Measurements from ENCODE around the gene SPRY2. TPM values are rescaled to one million over a fixed set of nuclear protein-coding genes. Genes with fewer than 3 reads are reported as not detected.

The SPRY2 gene
- total and polyA plus RNA-seq, 2 experiments from 2014 or later = 48.2 to 69.4 TPM

- H2AFZ ChIP-seq = no peak overlapping the region
- TF ChIP-seq CTCF (IDR thresholded peaks at IDR 0.05; ENCODE audit: poor library complexity) = no peak
- TF ChIP-seq EZH2 (IDR thresholded peaks at IDR 0.05; ENCODE audit: borderline replicate concordance) = no peak
- TF ChIP-seq EZH2phosphoT487 (IDR thresholded peaks at IDR 0.05; ENCODE audit: low read depth, severe bottlenecking, unreplicated experiment) = no peak
- H3K4me2 ChIP-seq = no peak overlapping the region
- H3K27ac ChIP-seq = no peak overlapping the region
- no peaks in the 10 kb centered on the region for H3K27me3 ChIP-seq
- no peaks in the 10 kb centered on the region for H3K36me3 ChIP-seq (replicated peaks; ENCODE audit: insufficient read depth, low read depth)
- H4K20me1 ChIP-seq (ENCODE audit: insufficient read depth, poor library complexity, severe bottlenecking) = no peaks in the 10 kb centered on the region
- no peak for DNase-seq (ENCODE audit: low spot score)
- 89% methylated on average over 7 of the region's 7 CpGs for WGBS (ENCODE audit: low lambda C conversion rate, missing lambda C conversion rate)
- H3K4me3 ChIP-seq = no peak overlapping the region
- no peaks in the 10 kb centered on the region for H3K9me2 ChIP-seq (replicated peaks; ENCODE audit: insufficient read depth)
- peaks cover 12% of the 10 kb centered on the region for H3K4me1 ChIP-seq (ENCODE audit: insufficient read depth)
- no peaks in the 10 kb centered on the region for H3K79me2 ChIP-seq
- no peaks in the 10 kb centered on the region for H3K9me3 ChIP-seq (ENCODE audit: low read depth)
Measured at GRCh38 chr13:80388506-80388905, 47.6 kb upstream of the SPRY2 start.

- Histone ChIP-seq H3K36me3 (replicated peaks; ENCODE audit: insufficient read depth, low read depth) (no peaks in the 10 kb centered on the region), H3K79me2 (no peaks in the 10 kb centered on the region), H3K4me2 (no peak overlapping the region), H2AFZ (no peak overlapping the region), H3K27me3 (no peaks in the 10 kb centered on the region), H3K27ac (no peak overlapping the region), H3K9me3 (ENCODE audit: low read depth) (no peaks in the 10 kb centered on the region), H3K4me3 (no peak overlapping the region), H3K4me1 (ENCODE audit: insufficient read depth) (peaks cover 12% of the 10 kb centered on the region), H4K20me1 (ENCODE audit: insufficient read depth, poor library complexity, severe bottlenecking) (no peaks in the 10 kb centered on the region), H3K9me2 (replicated peaks; ENCODE audit: insufficient read depth) (no peaks in the 10 kb centered on the region)
- DNase-seq (ENCODE audit: low spot score) = no peak
- no peak for TF ChIP-seq EZH2 (IDR thresholded peaks at IDR 0.05; ENCODE audit: borderline replicate concordance)
- no peak for TF ChIP-seq EZH2phosphoT487 (IDR thresholded peaks at IDR 0.05; ENCODE audit: low read depth, severe bottlenecking, unreplicated experiment)
- TF ChIP-seq CTCF (IDR thresholded peaks at IDR 0.05; ENCODE audit: poor library complexity) = no peak
Measured at GRCh38 chr13:80386592-80386991, 45.7 kb upstream of the SPRY2 start.

DNA sequence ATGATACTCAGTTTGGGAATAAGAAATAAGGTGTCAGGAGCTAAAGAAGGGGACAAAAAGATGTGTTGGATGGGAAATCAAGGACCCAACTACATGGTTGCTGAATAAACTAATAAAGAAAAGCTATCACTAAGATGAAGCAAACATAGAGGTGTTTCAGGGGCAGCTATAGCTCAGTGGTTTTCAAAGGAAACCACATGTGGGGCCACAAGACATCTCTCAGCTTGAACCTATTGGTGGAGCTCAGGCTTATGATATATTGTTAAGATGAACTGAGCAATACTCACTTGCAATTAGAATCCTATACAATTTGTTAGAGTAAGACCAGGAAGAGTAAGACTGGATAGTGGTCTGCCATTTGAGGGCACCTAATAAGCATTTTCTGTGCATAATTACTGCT, 45.1 kb upstream of the SPRY2 start:
- Histone ChIP-seq H3K4me1 (ENCODE audit: insufficient read depth) (peaks cover 12% of the 10 kb centered on the region), H3K4me3 (no peak overlapping the region), H3K9me3 (ENCODE audit: low read depth) (no peaks in the 10 kb centered on the region), H2AFZ (no peak overlapping the region), H3K27me3 (no peaks in the 10 kb centered on the region), H3K4me2 (no peak overlapping the region), H3K79me2 (no peaks in the 10 kb centered on the region), H3K36me3 (replicated peaks; ENCODE audit: insufficient read depth, low read depth) (no peaks in the 10 kb centered on the region), H3K27ac (no peak overlapping the region), H3K9me2 (replicated peaks; ENCODE audit: insufficient read depth) (no peaks in the 10 kb centered on the region), H4K20me1 (ENCODE audit: insufficient read depth, poor library complexity, severe bottlenecking) (no peaks in the 10 kb centered on the region)
- no peak for TF ChIP-seq CTCF (IDR thresholded peaks at IDR 0.05; ENCODE audit: poor library complexity)
- no peak for TF ChIP-seq EZH2phosphoT487 (IDR thresholded peaks at IDR 0.05; ENCODE audit: low read depth, severe bottlenecking, unreplicated experiment)
- TF ChIP-seq EZH2 (IDR thresholded peaks at IDR 0.05; ENCODE audit: borderline replicate concordance) = no peak
- DNase-seq (ENCODE audit: low spot score) = no peak

DNA sequence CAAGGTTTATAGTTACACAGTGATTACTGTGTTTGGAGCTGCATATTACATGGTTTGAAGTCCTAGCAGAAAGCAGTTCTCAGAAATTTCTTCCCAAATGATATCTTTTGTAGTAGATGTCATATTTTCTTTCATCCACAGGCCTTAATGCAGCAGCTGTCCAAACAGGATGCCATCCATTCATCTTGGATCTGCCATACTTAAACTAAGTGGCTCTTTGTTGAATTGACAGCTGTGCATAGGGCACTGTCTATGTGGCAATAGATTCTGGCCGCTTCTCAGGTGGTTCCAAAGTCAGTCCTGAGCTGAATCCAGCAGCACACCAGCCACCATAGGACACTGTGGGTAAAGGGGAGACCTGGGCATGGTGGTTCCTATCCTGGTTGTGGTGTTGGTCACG, 41.6 kb upstream of the SPRY2 start:
- Histone ChIP-seq H3K9me3 (ENCODE audit: low read depth) (no peaks in the 10 kb centered on the region), H3K27ac (no peak overlapping the region), H2AFZ (no peak overlapping the region), H3K4me1 (ENCODE audit: insufficient read depth) (peaks cover 12% of the 10 kb centered on the region), H3K79me2 (no peaks in the 10 kb centered on the region), H3K4me2 (no peak overlapping the region), H3K27me3 (no peaks in the 10 kb centered on the region), H3K9me2 (replicated peaks; ENCODE audit: insufficient read depth) (no peaks in the 10 kb centered on the region), H3K4me3 (no peak overlapping the region), H4K20me1 (ENCODE audit: insufficient read depth, poor library complexity, severe bottlenecking) (no peaks in the 10 kb centered on the region), H3K36me3 (replicated peaks; ENCODE audit: insufficient read depth, low read depth) (no peaks in the 10 kb centered on the region)
- DNase-seq (ENCODE audit: low spot score) = no peak
- TF ChIP-seq EZH2 (IDR thresholded peaks at IDR 0.05; ENCODE audit: borderline replicate concordance) (no peak), CTCF (IDR thresholded peaks at IDR 0.05; ENCODE audit: poor library complexity) (no peak), EZH2phosphoT487 (IDR thresholded peaks at IDR 0.05; ENCODE audit: low read depth, severe bottlenecking, unreplicated experiment) (no peak)
- WGBS (ENCODE audit: low lambda C conversion rate, missing lambda C conversion rate) = 100% methylated on average over 2 of the region's 2 CpGs
